Measurements from ENCODE around the gene TBC1D2. TPM values are rescaled to one million over a fixed set of nuclear protein-coding genes. Genes with fewer than 3 reads are reported as not detected.

The TBC1D2 gene
- total RNA-seq, 1 experiment from 2014 or later: 11.1 TPM

GRCh38 chr9:98209530-98209929, 45.9 kb downstream of the TBC1D2 start (continued):
- TF ChIP-seq CBFB (CRISPR knock-in tag; IDR thresholded peaks at IDR 0.05; ENCODE audit: low read depth) (no peak), ZBTB43 (CRISPR knock-in tag; IDR thresholded peaks at IDR 0.05) (no peak), NFE2L1 (CRISPR knock-in tag; IDR thresholded peaks at IDR 0.05) (no peak), ZNF219 (CRISPR knock-in tag; IDR thresholded peaks at IDR 0.05; ENCODE audit: borderline replicate concordance) (no peak), NR2C2 (CRISPR knock-in tag; IDR thresholded peaks at IDR 0.05) (no peak)

- Mint-ChIP-seq H3K4me1 (peaks cover 16% of the 10 kb centered on the region), H3K36me3 (peaks cover 44% of the 10 kb centered on the region), H3K27me3 (ENCODE audit: low read depth) (no peaks in the 10 kb centered on the region), H3K27ac (no peak overlapping the region), H3K9me3 (peaks cover 9% of the 10 kb centered on the region), H3K4me3 (no peak overlapping the region)
- POLR2A ChIA-PET: no interaction called here
- ATAC-seq (no peak), DNase-seq (ENCODE audit: low spot score) (no peak)
- TF ChIP-seq ZNF396 (CRISPR knock-in tag; IDR thresholded peaks at IDR 0.05; ENCODE audit: borderline replicate concordance) (no peak), SMAD3 (CRISPR knock-in tag; IDR thresholded peaks at IDR 0.05; ENCODE audit: borderline replicate concordance) (no peak), IRF2 (CRISPR knock-in tag; IDR thresholded peaks at IDR 0.05; ENCODE audit: borderline replicate concordance, low read depth) (no peak), GTF2I (CRISPR knock-in tag; conservative IDR thresholded peaks at IDR 0.05) (no peak), TCF7 (CRISPR knock-in tag; IDR thresholded peaks at IDR 0.05; ENCODE audit: low read depth) (no peak), RORB (CRISPR knock-in tag; IDR thresholded peaks at IDR 0.05) (no peak), TEAD4 (CRISPR knock-in tag; IDR thresholded peaks at IDR 0.05) (no peak), CTCF (IDR thresholded peaks at IDR 0.05) (no peak), SOX15 (CRISPR knock-in tag; IDR thresholded peaks at IDR 0.05) (no peak), USF1 (CRISPR knock-in tag; IDR thresholded peaks at IDR 0.05) (no peak)
- CTCF ChIA-PET: interaction anchor here (0.9 to 4.2 kb wide), 4 partner anchors 8 to 33 kb away, joined by 3 to 22 read pairs (median 3); no protein-coding TSS in a partner anchor
These were observed 46.8 kb downstream of the TBC1D2 start for GRCh38 chr9:98208635-98209034.

GRCh38 chr9:98207606-98208005, 47.8 kb downstream of the TBC1D2 start:
- DNase-seq (ENCODE audit: low spot score) (no peak), ATAC-seq (no peak)
- POLR2A ChIA-PET: no interaction called here
- TF ChIP-seq E2F1 (CRISPR knock-in tag; IDR thresholded peaks at IDR 0.05): no peak
- TF ChIP-seq RELA (CRISPR knock-in tag; IDR thresholded peaks at IDR 0.05; ENCODE audit: borderline replicate concordance): no peak
- CTCF ChIA-PET: interaction anchor here (0.7 to 4.2 kb wide), 9 partner anchors 9 to 107 kb away, joined by 3 to 22 read pairs (median 3); partner anchors contain the start of gene TBC1D2
- H3K4me1 Mint-ChIP-seq: peaks cover 16% of the 10 kb centered on the region
- peaks cover 9% of the 10 kb centered on the region for H3K9me3 Mint-ChIP-seq
- no peaks in the 10 kb centered on the region for H3K27me3 Mint-ChIP-seq (ENCODE audit: low read depth)
- H3K27ac Mint-ChIP-seq: no peak overlapping the region
- peaks cover 36% of the 10 kb centered on the region for H3K36me3 Mint-ChIP-seq
- no peak overlapping the region for H3K4me3 Mint-ChIP-seq

- DNase-seq (ENCODE audit: low spot score): no peak
- CTCF ChIA-PET: interaction anchor here (0.6 to 4.2 kb wide), 9 partner anchors 9 to 122 kb away, joined by 3 to 22 read pairs (median 4); no protein-coding TSS in a partner anchor
- H3K27ac Mint-ChIP-seq: peak overlapping the region; percentile 8; the same call in 1 of the 2 replicates
- no peak overlapping the region for H3K4me3 Mint-ChIP-seq
- H3K27me3 Mint-ChIP-seq (ENCODE audit: low read depth): no peaks in the 10 kb centered on the region
- H3K36me3 Mint-ChIP-seq: peaks cover 35% of the 10 kb centered on the region
- H3K9me3 Mint-ChIP-seq: peaks cover 9% of the 10 kb centered on the region
- ATAC-seq: no peak
- POLR2A ChIA-PET: no interaction called here
- peaks cover 16% of the 10 kb centered on the region for H3K4me1 Mint-ChIP-seq
- TF ChIP-seq GABPB1 (CRISPR knock-in tag; IDR thresholded peaks at IDR 0.05) (no peak), ZNF138 (CRISPR knock-in tag; conservative IDR thresholded peaks at IDR 0.05) (no peak), E2F4 (CRISPR knock-in tag; IDR thresholded peaks at IDR 0.05; ENCODE audit: borderline replicate concordance, low read depth) (no peak), ATF2 (CRISPR knock-in tag; IDR thresholded peaks at IDR 0.05; ENCODE audit: borderline replicate concordance, low read depth) (no peak), ZNF232 (CRISPR knock-in tag; IDR thresholded peaks at IDR 0.05) (no peak), NR3C1 (CRISPR knock-in tag; conservative IDR thresholded peaks at IDR 0.05; ENCODE audit: low read depth) (no peak), IRF2 (CRISPR knock-in tag; IDR thresholded peaks at IDR 0.05; ENCODE audit: borderline replicate concordance, low read depth) (no peak), NFE2L1 (CRISPR knock-in tag; IDR thresholded peaks at IDR 0.05) (no peak)
These were observed 48.7 kb downstream of the TBC1D2 start for GRCh38 chr9:98206754-98207153.

All from WTC11 (cell line).